Lower leg skin (tissue), 4 donors: Measurements from ENCODE around the gene RTN4IP1. TPM values are rescaled to one million over a fixed set of nuclear protein-coding genes. Genes with fewer than 3 reads are reported as not detected.
A peak's percentile ranks its signal among the peaks of the same experiment; 100 is the strongest.
"Not testable (repeated sequence)": the region's sequence is repeated elsewhere in the genome, so short reads cannot be mapped to it uniquely, and the experiment has no call there.

Experiments used
- DNase-seq, 2 donors: peaks; one replicate each; pipeline ENCODE4 v3.0.0-alpha.2; 2019; ENCODE audit warnings: low spot score in 2 of 2
- H3K4me3 ChIP-seq: fragments of 200-600 bp; sonication (generic); 2 replicates; pipeline ENCODE4 v1.5.1; 2017; ENCODE audit warnings: mild to moderate bottlenecking, low read depth; ENCODE audit not compliant: poor library complexity, severe bottlenecking
- POLR2A ChIP-seq, 2 donors: fragments of 450-650 bp; IDR thresholded peaks; one replicate each; pipeline ENCODE4 v1.6.1; 2016 to 2017; ENCODE audit warnings: antibody characterized with exemption in 2 of 2, mild to moderate bottlenecking in 1 of 2, moderate library complexity in 1 of 2
- WGBS, 2 donors: methylation state at CpG; one replicate each; pipeline ENCODE4 v1.1.5; 2018; 5-methylcytosine and 5-hydroxymethylcytosine counted together
- intact Hi-C: fragments of 100-400 bp; cut with DNase I; formaldehyde crosslinking; loops from one replicate; pipeline ENCODE4 v1.15.0; 2023; ENCODE audit warnings: low total_unique reads
- total RNA-seq, 4 donors: library from RNA; depleted of rRNA; stranded (reverse); fragments of >200 nt; gene quantifications; one replicate each; pipeline ENCODE4 v1.1.0, GENCODE V29; 2016
- TF ChIP-seq, protein P1 (sequence below), 3 donors: fragments of 450-650 bp; IDR thresholded peaks; one replicate each; pipeline ENCODE4 v1.5.1; 2016; ENCODE audit warnings: antibody characterized with exemption in 3 of 3, mild to moderate bottlenecking in 3 of 3, moderate library complexity in 2 of 3

RTN4IP1 gene
- total RNA-seq, 4 donors from 2014 or later, result 0.80 to 4.1 (median 2.5) TPM

DNA sequence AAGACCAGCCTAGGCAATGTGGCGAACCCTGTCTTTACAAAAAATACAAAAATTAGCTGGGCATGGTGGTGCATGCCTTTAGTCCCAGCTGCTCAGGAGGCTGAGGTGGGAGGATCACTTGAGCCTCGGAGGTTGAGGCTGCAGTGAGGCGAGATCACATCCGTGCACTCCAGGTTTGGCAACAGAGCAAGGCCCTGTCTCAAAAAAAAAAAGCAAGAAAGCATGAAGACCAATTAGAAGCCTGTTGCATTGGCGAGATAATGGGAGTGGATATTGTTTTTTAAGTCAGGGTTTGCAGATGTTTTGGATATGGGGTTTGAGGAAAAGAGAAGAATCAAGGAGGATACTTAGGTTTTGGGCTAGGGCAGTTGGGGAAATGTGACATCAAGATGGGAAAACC lies 5.3 kb upstream of the RTN4IP1 start:
- TF ChIP-seq, protein P1, sequence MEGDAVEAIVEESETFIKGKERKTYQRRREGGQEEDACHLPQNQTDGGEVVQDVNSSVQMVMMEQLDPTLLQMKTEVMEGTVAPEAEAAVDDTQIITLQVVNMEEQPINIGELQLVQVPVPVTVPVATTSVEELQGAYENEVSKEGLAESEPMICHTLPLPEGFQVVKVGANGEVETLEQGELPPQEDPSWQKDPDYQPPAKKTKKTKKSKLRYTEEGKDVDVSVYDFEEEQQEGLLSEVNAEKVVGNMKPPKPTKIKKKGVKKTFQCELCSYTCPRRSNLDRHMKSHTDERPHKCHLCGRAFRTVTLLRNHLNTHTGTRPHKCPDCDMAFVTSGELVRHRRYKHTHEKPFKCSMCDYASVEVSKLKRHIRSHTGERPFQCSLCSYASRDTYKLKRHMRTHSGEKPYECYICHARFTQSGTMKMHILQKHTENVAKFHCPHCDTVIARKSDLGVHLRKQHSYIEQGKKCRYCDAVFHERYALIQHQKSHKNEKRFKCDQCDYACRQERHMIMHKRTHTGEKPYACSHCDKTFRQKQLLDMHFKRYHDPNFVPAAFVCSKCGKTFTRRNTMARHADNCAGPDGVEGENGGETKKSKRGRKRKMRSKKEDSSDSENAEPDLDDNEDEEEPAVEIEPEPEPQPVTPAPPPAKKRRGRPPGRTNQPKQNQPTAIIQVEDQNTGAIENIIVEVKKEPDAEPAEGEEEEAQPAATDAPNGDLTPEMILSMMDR (IDR thresholded peaks at IDR 0.05), result no peak
- TF ChIP-seq POLR2A (IDR thresholded peaks at IDR 0.05), result no peak
- H3K4me3 ChIP-seq, result no peak overlapping the region
- WGBS, 2 donors, result 91 to 95% methylated on average over 5 of the region's 5 CpGs
- intact Hi-C loops, result no loop called here
- no peak for DNase-seq

DNA sequence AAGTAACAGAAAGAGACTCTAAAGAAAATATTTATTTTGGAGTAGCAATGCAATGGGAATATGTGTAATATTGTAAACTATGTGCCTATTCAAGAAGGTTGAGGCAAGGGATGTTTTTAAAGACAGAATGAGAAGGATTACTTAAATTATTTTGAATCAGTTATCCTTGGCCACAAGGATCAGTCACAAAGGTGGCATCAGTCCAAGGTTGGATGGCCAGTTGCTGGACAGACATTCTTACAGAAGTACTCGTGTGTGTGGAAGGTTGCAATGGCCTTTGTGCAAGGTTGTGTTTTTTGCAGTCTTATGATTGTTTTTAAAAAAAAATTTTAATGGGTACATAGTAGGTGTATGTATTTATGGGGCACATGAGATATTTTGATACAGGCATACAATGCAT lies 2.0 kb upstream of the RTN4IP1 start:
- no peak for DNase-seq
- no peak for TF ChIP-seq POLR2A (IDR thresholded peaks at IDR 0.05)
- TF ChIP-seq, protein P1 (IDR thresholded peaks at IDR 0.05), result no peak
- WGBS, 2 donors, result 76 to 94% methylated on average over 1 of the region's 1 CpG
- no peak overlapping the region for H3K4me3 ChIP-seq
- intact Hi-C loops, result no loop called here

DNA sequence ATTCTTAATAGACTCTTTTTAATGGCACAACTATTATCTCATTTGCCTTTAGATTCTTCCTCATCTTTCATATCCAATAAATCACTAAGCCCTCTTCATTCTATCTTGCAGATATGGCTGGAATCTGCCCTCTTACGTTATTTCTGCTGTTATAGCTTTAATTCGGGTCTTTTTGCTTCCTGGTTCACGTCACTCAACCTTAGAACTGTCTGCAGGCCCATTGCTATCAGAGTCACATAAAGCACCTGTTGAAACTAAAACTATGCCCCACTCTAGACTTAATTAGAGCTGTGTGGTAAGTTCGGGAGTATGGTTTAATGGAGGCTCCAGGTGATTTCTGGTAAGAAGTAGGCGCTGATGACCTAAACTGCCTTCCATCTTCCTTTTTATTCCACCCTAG lies 1.1 kb upstream of the RTN4IP1 start:
- 66 to 67% methylated on average over 5 of the region's 5 CpGs for WGBS, 2 donors
- no peak for DNase-seq
- intact Hi-C loops, result no loop called here
- TF ChIP-seq POLR2A (IDR thresholded peaks at IDR 0.05), result no peak
- TF ChIP-seq, protein P1 (IDR thresholded peaks at IDR 0.05), result no peak
- no peak overlapping the region for H3K4me3 ChIP-seq

DNA sequence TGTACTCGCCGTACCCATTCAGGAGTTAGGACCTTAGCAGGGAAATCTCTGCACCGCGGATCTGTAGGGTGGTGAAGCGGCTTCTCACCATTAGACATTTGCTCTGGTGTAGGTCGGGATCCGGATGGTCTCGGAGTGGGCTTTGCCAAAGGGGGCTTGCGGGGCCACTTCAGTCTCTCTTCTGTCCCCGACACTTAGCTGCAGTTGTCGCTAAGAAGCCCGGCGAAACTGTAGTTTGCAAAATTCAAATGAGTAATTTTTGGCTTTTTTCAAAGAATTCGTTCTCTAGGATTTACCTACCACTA lies 513 bp upstream of the RTN4IP1 start:
- no peak for DNase-seq
- H3K4me3 ChIP-seq, result peak overlapping the region; percentile 89
- TF ChIP-seq POLR2A (IDR thresholded peaks at IDR 0.05), result no peak
- TF ChIP-seq, protein P1 (IDR thresholded peaks at IDR 0.05), result no peak
- intact Hi-C loops, result no loop called here
- 0 to 1% methylated on average over 13 to 14 of the region's 14 CpGs for WGBS, 2 donors

DNA sequence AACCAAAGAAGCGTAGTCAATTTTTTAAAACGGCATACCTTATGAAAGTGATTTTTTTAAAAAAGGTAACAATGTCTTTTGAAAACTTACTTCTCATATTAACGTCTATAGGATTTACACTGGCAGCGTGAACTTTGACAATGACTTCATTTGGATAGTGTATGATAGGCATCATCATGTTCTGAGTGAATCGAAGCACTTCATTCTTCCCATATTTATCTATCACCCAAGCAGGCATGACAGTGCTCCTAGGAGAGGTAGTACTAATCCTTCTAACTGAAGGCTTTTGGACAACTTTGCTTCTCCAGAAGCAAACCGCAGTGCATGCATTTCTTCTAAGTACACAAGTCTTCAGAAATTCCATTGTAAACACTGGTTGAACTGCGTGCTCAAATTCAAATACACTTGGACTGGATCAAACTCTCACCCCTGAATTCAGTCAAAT lies 618 bp downstream of the RTN4IP1 start:
- H3K4me3 ChIP-seq, result peak overlapping the region; percentile 89
- WGBS, 2 donors, result 28% methylated on average over 7 of the region's 7 CpGs
- TF ChIP-seq, protein P1 (IDR thresholded peaks at IDR 0.05), result no peak
- TF ChIP-seq POLR2A (IDR thresholded peaks at IDR 0.05), result no peak
- intact Hi-C loops, result no loop called here
- no peak for DNase-seq

DNA sequence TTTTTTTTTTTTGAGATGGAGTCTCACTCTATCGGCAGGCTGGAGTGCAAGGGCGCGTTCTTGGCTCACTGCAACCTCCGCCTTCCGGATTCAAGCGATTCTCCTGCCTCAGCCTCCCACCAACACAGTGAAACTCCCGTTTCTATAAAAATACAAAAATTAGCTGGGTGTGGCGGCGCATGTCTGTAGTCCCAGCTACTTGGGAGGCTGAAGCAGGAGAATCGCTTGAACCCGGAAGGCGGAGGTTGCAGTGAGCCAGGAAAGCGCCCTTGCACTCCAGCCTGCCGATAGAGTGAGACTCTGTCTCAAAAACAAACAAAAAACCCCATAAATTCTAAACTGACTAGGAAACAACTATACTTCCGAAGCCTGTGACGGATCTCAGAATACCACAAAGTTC lies 1.5 kb downstream of the RTN4IP1 start:
- H3K4me3 ChIP-seq, DNase-seq, intact Hi-C loops: not testable (repeated sequence)
- 92 to 93% methylated on average over 16 of the region's 16 CpGs for WGBS, 2 donors
